T47D (cell line): ENCODE data around the gene EVL.
A peak's percentile ranks its signal among the peaks of the same experiment; 100 is the strongest.
"Not testable (repeated sequence)": the region's sequence is repeated elsewhere in the genome, so short reads cannot be mapped to it uniquely, and the experiment has no call there.

ENCODE experiments used
- DNase-seq, 2 experiments: peaks; one replicate each; pipeline versions ENCODE4 v3.0.0 to v3.0.0-alpha.2; 2011 to 2012; ENCODE audit warnings: low read depth in 1 of 2, low spot score in 1 of 2
- JUND ChIP-seq: IDR thresholded peaks from 2 replicates; pipeline ENCODE4 v1.6.1; 2012; ENCODE audit warnings: low read depth
- in situ Hi-C: cut with HindIII; loops from 2 replicates; pipeline ENCODE4 v1.10.0; 2016; ENCODE audit warnings: low sequenced_read_pairs, low pct_unique_long_range_greater_than_20kb

EVL gene

GRCh38 chr14:100148837-100149731 is 83.9 kb downstream of the EVL start:
- in situ Hi-C loops = no loop called here
- no peak for TF ChIP-seq JUND
- DNase-seq = no peak

GRCh38 chr14:100149851-100150611 is 84.8 kb downstream of the EVL start:
- in situ Hi-C loops = no loop called here
- DNase-seq = peak; percentile 64 to 86
- TF ChIP-seq JUND = no peak

- in situ Hi-C loops = no loop called here
- no peak for TF ChIP-seq JUND
- peak; percentile 57 to 66 for DNase-seq
Observed at GRCh38 chr14:100150932-100151587, 85.8 kb downstream of the EVL start.

- in situ Hi-C loops = no loop called here
- TF ChIP-seq JUND = no peak
- no peak for DNase-seq
Observed at GRCh38 chr14:100152091-100152490, 86.9 kb downstream of the EVL start.

- TF ChIP-seq JUND = no peak
- in situ Hi-C loops = no loop called here
- no peak for DNase-seq
Observed at GRCh38 chr14:100153560-100153959, 88.3 kb downstream of the EVL start.

- no peak for TF ChIP-seq JUND
- in situ Hi-C loops = no loop called here
- peak; percentile 47 to 95 for DNase-seq
Observed at GRCh38 chr14:100155049-100155621, 89.9 kb downstream of the EVL start.

- no peak for TF ChIP-seq JUND
- in situ Hi-C loops = no loop called here
- DNase-seq = peak; percentile 90 to 95
Observed at GRCh38 chr14:100155756-100156616, 90.8 kb downstream of the EVL start.

GRCh38 chr14:100156776-100157175 is 91.6 kb downstream of the EVL start:
- DNase-seq = peak in 1 of 2 experiments; percentile 61
- in situ Hi-C loops = no loop called here
- no peak for TF ChIP-seq JUND

GRCh38 chr14:100157548-100158232 is 92.5 kb downstream of the EVL start:
- in situ Hi-C loops, DNase-seq: not testable (repeated sequence)

- DNase-seq = peak; percentile 39 to 48
- no peak for TF ChIP-seq JUND
- in situ Hi-C loops = no loop called here
Observed at GRCh38 chr14:100158566-100159093, 93.4 kb downstream of the EVL start.

GRCh38 chr14:100159094-100159864 is 94.1 kb downstream of the EVL start, which contains the start of gene DEGS2:
DEGS2 (minus strand) TSS chr14:100159645; CDS start chr14:100159587, 58 bp downstream.
- DNase-seq = peak; percentile 82 to 86
- no peak for TF ChIP-seq JUND
- in situ Hi-C loops = no loop called here
